Activated CD4-positive, alpha-beta T cell treated with anti-CD3 and anti-CD28 coated beads, Interleukin-10, Interleukin-2, amounts not matched to agents 100 ng/mL and 50 ng/mL, durations not matched to agents 16 hours and 8 hours (primary cell): ENCODE data around the gene ARPC5L.

Experiments used
- DNase-seq: peaks from one replicate; pipeline ENCODE4 v3.0.0-alpha.2; 2020

Gene ARPC5L

GRCh38 chr9:124868511-124869465 lies 6.9 kb downstream of the ARPC5L start:
- DNase-seq = peak; percentile 96

GRCh38 chr9:124869466-124869985 lies 7.6 kb downstream of the ARPC5L start:
- DNase-seq = no peak

- DNase-seq = peak; percentile 95
These were observed 8.1 kb downstream of the ARPC5L start for GRCh38 chr9:124869986-124870560.

GRCh38 chr9:124870723-124871122 lies 8.8 kb downstream of the ARPC5L start:
- DNase-seq = no peak

GRCh38 chr9:124871156-124871561 lies 9.2 kb downstream of the ARPC5L start:
- DNase-seq = no peak

- no peak for DNase-seq
These were observed 11.7 kb downstream of the ARPC5L start for GRCh38 chr9:124873664-124874063.

GRCh38 chr9:124875501-124875900 lies 13.6 kb downstream of the ARPC5L start:
- no peak for DNase-seq

- DNase-seq = no peak
These were observed 15.3 kb downstream of the ARPC5L start for GRCh38 chr9:124877021-124877782.

GRCh38 chr9:124878021-124878420 lies 16.1 kb downstream of the ARPC5L start:
- DNase-seq = no peak

GRCh38 chr9:124878518-124878917 lies 16.6 kb downstream of the ARPC5L start:
- no peak for DNase-seq

- DNase-seq = no peak
These were observed 17.3 kb downstream of the ARPC5L start for GRCh38 chr9:124879226-124879625.

- DNase-seq = no peak
These were observed 18.6 kb downstream of the ARPC5L start for GRCh38 chr9:124880501-124880900.

- no peak for DNase-seq
These were observed 19.3 kb downstream of the ARPC5L start for GRCh38 chr9:124881138-124881743.

GRCh38 chr9:124882231-124882630 lies 20.3 kb downstream of the ARPC5L start:
- DNase-seq = no peak

GRCh38 chr9:124884376-124884775 lies 22.4 kb downstream of the ARPC5L start:
- DNase-seq = no peak

GRCh38 chr9:124885551-124885950 lies 23.6 kb downstream of the ARPC5L start:
- DNase-seq = no peak

- DNase-seq = no peak
These were observed 24.5 kb downstream of the ARPC5L start for GRCh38 chr9:124886461-124886860.

GRCh38 chr9:124886866-124887492 lies 25.0 kb downstream of the ARPC5L start:
- DNase-seq = no peak

- no peak for DNase-seq
These were observed 25.9 kb downstream of the ARPC5L start for GRCh38 chr9:124887832-124888231.

GRCh38 chr9:124889006-124889405 lies 27.1 kb downstream of the ARPC5L start:
- DNase-seq = no peak

GRCh38 chr9:124890179-124890578 lies 28.2 kb downstream of the ARPC5L start:
- no peak for DNase-seq

GRCh38 chr9:124894035-124894740 lies 32.3 kb downstream of the ARPC5L start:
- DNase-seq = no peak
